GM10266 (cell line): ENCODE measurements around the gene BACE2.

Experiments
- DNase-seq: peaks from one replicate; pipeline ENCODE4 v3.0.0; 2012; ENCODE audit errors: extremely low spot score
- CTCF ChIP-seq: IDR thresholded peaks from 2 replicates; pipeline ENCODE4 v1.5.1; 2012; ENCODE audit warnings: mild to moderate bottlenecking, low read depth; ENCODE audit not compliant: control insufficient read depth, insufficient read depth; ENCODE audit errors: missing control alignments

The BACE2 gene

GRCh38 chr21:41139275-41139674 lies 28.7 kb upstream of the BACE2 start:
- DNase-seq = no peak
- no peak for TF ChIP-seq CTCF

GRCh38 chr21:41139951-41140350 lies 28.0 kb upstream of the BACE2 start:
- no peak for DNase-seq
- no peak for TF ChIP-seq CTCF

GRCh38 chr21:41141031-41141457 lies 26.9 kb upstream of the BACE2 start:
- TF ChIP-seq CTCF = no peak
- DNase-seq = no peak

GRCh38 chr21:41142051-41142795 lies 25.7 kb upstream of the BACE2 start:
- DNase-seq = no peak
- TF ChIP-seq CTCF = no peak

- DNase-seq = no peak
- no peak for TF ChIP-seq CTCF
These were observed 24.2 kb upstream of the BACE2 start for GRCh38 chr21:41143596-41144325.

- no peak for DNase-seq
- TF ChIP-seq CTCF = no peak
These were observed 20.6 kb upstream of the BACE2 start for GRCh38 chr21:41147096-41147978.

- DNase-seq = no peak
- TF ChIP-seq CTCF = no peak
These were observed 20.0 kb upstream of the BACE2 start for GRCh38 chr21:41147979-41148355.
